Progenitor cell of endocrine pancreas (in vitro differentiated cells): Measurements from ENCODE around the gene PDGFB. TPM values are rescaled to one million over a fixed set of nuclear protein-coding genes. Genes with fewer than 3 reads are reported as not detected.

ENCODE experiments used
- DNase-seq: peaks from one replicate; pipeline ENCODE4 v3.0.0; 2021; ENCODE audit warnings: low spot score; ENCODE audit not compliant: unreplicated experiment
- H3K27ac Mint-ChIP-seq: 2 replicates; pipeline ENCODE4 v1.8.0; 2021; ENCODE audit warnings: mild to moderate bottlenecking, moderate library complexity, mixed read lengths
- H3K27me3 Mint-ChIP-seq: 2 replicates; pipeline ENCODE4 v1.8.0; 2021; ENCODE audit warnings: mixed read lengths
- H3K36me3 Mint-ChIP-seq: 2 replicates; pipeline ENCODE4 v1.8.0; 2022; ENCODE audit warnings: mixed read lengths; ENCODE audit not compliant: insufficient read depth
- H3K4me1 Mint-ChIP-seq: 2 replicates; pipeline ENCODE4 v1.8.0; 2021; ENCODE audit warnings: low read depth, mixed read lengths
- H3K4me3 Mint-ChIP-seq: 2 replicates; pipeline ENCODE4 v1.8.0; 2021; ENCODE audit warnings: low read depth, mild to moderate bottlenecking, moderate library complexity, mixed read lengths
- H3K9me3 Mint-ChIP-seq: 2 replicates; pipeline ENCODE4 v1.8.0; 2021; ENCODE audit warnings: low read depth, mixed read lengths
- CTCF ChIP-seq: fragments of 200-600 bp; sonication (generic); IDR thresholded peaks from one replicate; pipeline ENCODE4 v1.5.0; 2021; ENCODE audit warnings: antibody characterized with exemption, mild to moderate bottlenecking; ENCODE audit not compliant: unreplicated experiment
- total RNA-seq: library from RNA; stranded (reverse); gene quantifications from 2 replicates; pipeline ENCODE4 v1.2.1, GENCODE V29; 2021

The PDGFB gene
- total RNA-seq, 1 donor from 2014 or later = 7.1 TPM

GRCh38 chr22:39182478-39183030, 62.2 kb downstream of the PDGFB start:
- Mint-ChIP-seq H3K9me3 (peaks cover 2% of the 10 kb centered on the region), H3K4me3 (no peak overlapping the region), H3K27ac (no peak overlapping the region), H3K27me3 (no peaks in the 10 kb centered on the region), H3K36me3 (no peaks in the 10 kb centered on the region), H3K4me1 (peaks cover 9% of the 10 kb centered on the region)
- no peak for DNase-seq
- no peak for TF ChIP-seq CTCF

GRCh38 chr22:39181778-39182177, 63.0 kb downstream of the PDGFB start:
- no peak for DNase-seq
- Mint-ChIP-seq H3K4me3 (no peak overlapping the region), H3K36me3 (no peaks in the 10 kb centered on the region), H3K27me3 (no peaks in the 10 kb centered on the region), H3K4me1 (peaks cover 9% of the 10 kb centered on the region), H3K9me3 (peaks cover 2% of the 10 kb centered on the region), H3K27ac (no peak overlapping the region)
- TF ChIP-seq CTCF = no peak

- H3K27me3 Mint-ChIP-seq = no peaks in the 10 kb centered on the region
- no peak for DNase-seq
- no peak for TF ChIP-seq CTCF
- H3K27ac Mint-ChIP-seq = no peak overlapping the region
- peaks cover 2% of the 10 kb centered on the region for H3K9me3 Mint-ChIP-seq
- no peak overlapping the region for H3K4me3 Mint-ChIP-seq
- peaks cover 9% of the 10 kb centered on the region for H3K4me1 Mint-ChIP-seq
- H3K36me3 Mint-ChIP-seq = no peaks in the 10 kb centered on the region
Observed at GRCh38 chr22:39181356-39181755, 63.4 kb downstream of the PDGFB start.

GRCh38 chr22:39179841-39180335, 64.9 kb downstream of the PDGFB start:
- peaks cover 17% of the 10 kb centered on the region for H3K4me1 Mint-ChIP-seq
- no peaks in the 10 kb centered on the region for H3K27me3 Mint-ChIP-seq
- no peak for DNase-seq
- H3K4me3 Mint-ChIP-seq = no peak overlapping the region
- no peak for TF ChIP-seq CTCF
- H3K9me3 Mint-ChIP-seq = peaks cover 2% of the 10 kb centered on the region
- peak overlapping the region; percentile 67 for H3K27ac Mint-ChIP-seq
- H3K36me3 Mint-ChIP-seq = no peaks in the 10 kb centered on the region

GRCh38 chr22:39179401-39179827, 65.4 kb downstream of the PDGFB start:
- Mint-ChIP-seq H3K27ac (peak overlapping the region; percentile 67), H3K9me3 (peaks cover 2% of the 10 kb centered on the region), H3K4me3 (peak overlapping the region; percentile 9), H3K36me3 (no peaks in the 10 kb centered on the region), H3K4me1 (peaks cover 21% of the 10 kb centered on the region), H3K27me3 (no peaks in the 10 kb centered on the region)
- TF ChIP-seq CTCF = no peak
- DNase-seq = no peak
